HAP-1 (cell line): ENCODE measurements around the gene LAMA5.

Experiments used
- DNase-seq, 2 experiments: peaks; one replicate each; pipeline ENCODE4 v3.0.0-alpha.2; 2016 to 2020; ENCODE audit warnings: low spot score in 2 of 2
- H3K27me3 ChIP-seq: fragments of 250-450 bp; sonication (Bioruptor Pico); 2 replicates; pipeline ENCODE4 v1.5.1; 2020; ENCODE audit warnings: low read depth, mild to moderate bottlenecking, moderate library complexity
- H3K36me3 ChIP-seq: fragments of 250-450 bp; sonication (Bioruptor Pico); replicated peaks from 2 replicates; pipeline ENCODE4 v1.5.1; 2020; ENCODE audit warnings: mild to moderate bottlenecking
- H3K4me1 ChIP-seq: fragments of 250-450 bp; sonication (Bioruptor Pico); 2 replicates; pipeline ENCODE4 v1.5.1; 2020; ENCODE audit warnings: mild to moderate bottlenecking
- H3K4me3 ChIP-seq: fragments of 250-450 bp; sonication (Bioruptor Pico); 2 replicates; pipeline ENCODE4 v1.5.1; 2020; ENCODE audit warnings: mild to moderate bottlenecking, moderate library complexity
- H3K9me3 ChIP-seq: fragments of 250-450 bp; sonication (Bioruptor Pico); 2 replicates; pipeline ENCODE4 v1.5.1; 2020; ENCODE audit warnings: mild to moderate bottlenecking, moderate library complexity
- in situ Hi-C: fragments of 300-500 bp; cut with MboI; formaldehyde crosslinking; loops from 3 replicates; pipeline ENCODE4 v1.14.3; 2020; ENCODE audit warnings: low sequenced_read_pairs, inconsistent platforms, mixed read lengths

LAMA5 gene

GRCh38 chr20:62350098-62350628 lies 16.9 kb downstream of the LAMA5 start:
- DNase-seq = no peak
- Histone ChIP-seq H3K36me3 (peaks cover 30% of the 10 kb centered on the region), H3K4me3 (no peak overlapping the region), H3K9me3 (no peaks in the 10 kb centered on the region), H3K27me3 (no peaks in the 10 kb centered on the region), H3K4me1 (no peaks in the 10 kb centered on the region)
- in situ Hi-C loops = no loop called here

- in situ Hi-C loops = no loop called here
- H3K36me3 ChIP-seq = peaks cover 33% of the 10 kb centered on the region
Observed at GRCh38 chr20:62349556-62350097, 17.5 kb downstream of the LAMA5 start.

GRCh38 chr20:62348604-62349003 lies 18.5 kb downstream of the LAMA5 start:
- no peak for DNase-seq
- Histone ChIP-seq H3K36me3 (peaks cover 37% of the 10 kb centered on the region), H3K9me3 (no peaks in the 10 kb centered on the region), H3K4me3 (no peak overlapping the region), H3K27me3 (no peaks in the 10 kb centered on the region), H3K4me1 (no peaks in the 10 kb centered on the region)
- in situ Hi-C loops = no loop called here

More at GRCh38 chr20:62349556-62350097, 17.5 kb downstream of the LAMA5 start:
- DNase-seq = no peak
- H3K4me1 ChIP-seq = no peaks in the 10 kb centered on the region
- no peaks in the 10 kb centered on the region for H3K9me3 ChIP-seq
- H3K4me3 ChIP-seq = no peak overlapping the region
- no peaks in the 10 kb centered on the region for H3K27me3 ChIP-seq

- in situ Hi-C loops = no loop called here
- Histone ChIP-seq H3K4me1 (no peaks in the 10 kb centered on the region), H3K36me3 (peaks cover 37% of the 10 kb centered on the region), H3K27me3 (no peaks in the 10 kb centered on the region), H3K9me3 (no peaks in the 10 kb centered on the region), H3K4me3 (no peak overlapping the region)
- DNase-seq = no peak
Observed at GRCh38 chr20:62347445-62347844, 19.7 kb downstream of the LAMA5 start.

- Histone ChIP-seq H3K4me1 (no peaks in the 10 kb centered on the region), H3K4me3 (no peak overlapping the region), H3K27me3 (no peaks in the 10 kb centered on the region), H3K36me3 (peaks cover 37% of the 10 kb centered on the region), H3K9me3 (no peaks in the 10 kb centered on the region)
- no peak for DNase-seq
- in situ Hi-C loops = no loop called here
Observed at GRCh38 chr20:62347151-62347404, 20.0 kb downstream of the LAMA5 start.

- Histone ChIP-seq H3K4me1 (no peaks in the 10 kb centered on the region), H3K36me3 (peaks cover 34% of the 10 kb centered on the region), H3K9me3 (no peaks in the 10 kb centered on the region), H3K27me3 (no peaks in the 10 kb centered on the region), H3K4me3 (no peak overlapping the region)
- in situ Hi-C loops = no loop called here
- no peak for DNase-seq
Observed at GRCh38 chr20:62346398-62347150, 20.5 kb downstream of the LAMA5 start.

GRCh38 chr20:62345681-62346370 lies 21.3 kb downstream of the LAMA5 start:
- no peak for DNase-seq

GRCh38 chr20:62344782-62345181 lies 22.3 kb downstream of the LAMA5 start:
- H3K9me3 ChIP-seq = no peaks in the 10 kb centered on the region
- in situ Hi-C loops = no loop called here
- H3K36me3 ChIP-seq = peaks cover 35% of the 10 kb centered on the region

More at GRCh38 chr20:62345681-62346370, 21.3 kb downstream of the LAMA5 start:
- H3K4me1 ChIP-seq = no peaks in the 10 kb centered on the region
- H3K36me3 ChIP-seq = peaks cover 33% of the 10 kb centered on the region
- H3K27me3 ChIP-seq = no peaks in the 10 kb centered on the region
- no peak overlapping the region for H3K4me3 ChIP-seq
- H3K9me3 ChIP-seq = no peaks in the 10 kb centered on the region
- in situ Hi-C loops = no loop called here

GRCh38 chr20:62344092-62344491 lies 23.0 kb downstream of the LAMA5 start:
- DNase-seq = no peak
- Histone ChIP-seq H3K36me3 (peaks cover 36% of the 10 kb centered on the region), H3K27me3 (no peaks in the 10 kb centered on the region), H3K4me3 (no peak overlapping the region), H3K4me1 (no peaks in the 10 kb centered on the region), H3K9me3 (no peaks in the 10 kb centered on the region)
- in situ Hi-C loops = no loop called here

More at GRCh38 chr20:62344782-62345181, 22.3 kb downstream of the LAMA5 start:
- DNase-seq = no peak
- H3K4me3 ChIP-seq = no peak overlapping the region
- no peaks in the 10 kb centered on the region for H3K4me1 ChIP-seq
- no peaks in the 10 kb centered on the region for H3K27me3 ChIP-seq

GRCh38 chr20:62342910-62343309 lies 24.2 kb downstream of the LAMA5 start:
- in situ Hi-C loops = no loop called here
- no peaks in the 10 kb centered on the region for H3K4me1 ChIP-seq
- peaks cover 43% of the 10 kb centered on the region for H3K36me3 ChIP-seq
- no peaks in the 10 kb centered on the region for H3K9me3 ChIP-seq
- peak in 1 of 2 experiments; percentile 33 for DNase-seq
- H3K27me3 ChIP-seq = no peaks in the 10 kb centered on the region
- H3K4me3 ChIP-seq = no peak overlapping the region

GRCh38 chr20:62339647-62340062 lies 27.5 kb downstream of the LAMA5 start:
- Histone ChIP-seq H3K4me1 (no peaks in the 10 kb centered on the region), H3K36me3 (peaks cover 40% of the 10 kb centered on the region), H3K9me3 (no peaks in the 10 kb centered on the region), H3K4me3 (no peak overlapping the region), H3K27me3 (no peaks in the 10 kb centered on the region)
- in situ Hi-C loops = no loop called here
- no peak for DNase-seq

- no peaks in the 10 kb centered on the region for H3K4me1 ChIP-seq
- H3K9me3 ChIP-seq = no peaks in the 10 kb centered on the region
- no peak overlapping the region for H3K4me3 ChIP-seq
- no peaks in the 10 kb centered on the region for H3K27me3 ChIP-seq
- DNase-seq = no peak
- in situ Hi-C loops = no loop called here
- H3K36me3 ChIP-seq = peaks cover 36% of the 10 kb centered on the region
Observed at GRCh38 chr20:62338294-62338620, 28.9 kb downstream of the LAMA5 start.

- no peaks in the 10 kb centered on the region for H3K9me3 ChIP-seq
- no peaks in the 10 kb centered on the region for H3K27me3 ChIP-seq
- H3K36me3 ChIP-seq = peaks cover 40% of the 10 kb centered on the region
- in situ Hi-C loops = no loop called here
- DNase-seq = no peak
- no peak overlapping the region for H3K4me3 ChIP-seq
- H3K4me1 ChIP-seq = no peaks in the 10 kb centered on the region
Observed at GRCh38 chr20:62337558-62338293, 29.4 kb downstream of the LAMA5 start.
